Cardiac fibroblast (primary cell): ENCODE data around the gene KL.

Experiments
- DNase-seq, 2 donors: peaks; one replicate each; pipeline versions ENCODE4 v3.0.0 to v3.0.0-alpha.2; 2010; ENCODE audit warnings: low read depth in 2 of 2
- H3K4me3 ChIP-seq, 2 donors: replicated peaks in 1 of 2; 1 replicate in 1 of 2; 2 replicates in 1 of 2; pipeline ENCODE4 v1.5.1; 2011; ENCODE audit warnings: low read depth in 2 of 2, low read length in 2 of 2, mild to moderate bottlenecking in 2 of 2, moderate library complexity in 1 of 2
- TF ChIP-seq, protein P1 (sequence below): IDR thresholded peaks from one replicate; pipeline ENCODE4 v1.5.1; 2011; ENCODE audit warnings: low read depth, mild to moderate bottlenecking, low read length, inconsistent platforms

The KL gene

DNA sequence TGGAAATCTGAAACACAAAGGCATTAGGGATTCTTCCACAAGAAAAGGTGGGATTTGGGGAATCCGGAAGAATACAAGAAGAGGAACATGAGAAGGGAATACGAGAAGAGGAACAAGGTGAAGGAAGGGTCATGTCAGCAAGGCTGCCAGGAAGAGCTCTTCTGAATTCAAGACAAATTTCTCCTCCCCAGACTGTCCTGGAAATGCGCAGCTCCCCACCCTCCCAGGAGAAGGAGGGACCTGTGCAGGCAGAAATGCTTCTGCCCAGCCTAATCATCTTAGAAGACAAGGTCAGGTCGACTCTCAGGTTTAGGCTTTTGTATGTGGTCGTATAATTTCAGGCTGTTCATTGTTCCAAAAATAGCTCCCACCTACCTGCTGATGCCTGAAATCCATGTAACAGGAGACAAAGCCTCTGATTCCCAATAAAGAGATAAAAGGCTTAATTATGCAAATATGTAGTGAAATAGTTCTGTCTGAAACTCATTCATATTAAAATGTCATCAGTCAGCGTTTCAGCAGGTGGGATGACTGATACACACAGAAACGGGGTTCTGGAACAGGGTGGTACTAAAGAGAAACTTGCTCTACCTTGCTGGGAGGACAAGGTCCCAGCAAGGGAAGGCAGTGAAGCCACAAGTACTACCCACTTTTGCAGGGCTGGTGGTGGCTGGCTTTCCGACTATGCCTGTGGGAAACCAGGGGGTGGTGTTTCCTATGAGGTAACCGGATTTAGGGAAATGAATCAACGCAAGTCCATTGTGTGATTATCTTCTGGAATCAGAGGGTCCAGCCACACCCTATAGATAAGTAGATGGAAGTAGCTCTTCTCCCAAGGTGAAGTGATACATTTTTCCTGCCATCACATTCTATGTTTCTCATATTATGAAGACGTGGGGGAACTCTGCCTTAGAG lies 76.1 kb downstream of the KL start:
- DNase-seq, result peak in 1 of 2 donors; percentile 39
- no peak overlapping the region for H3K4me3 ChIP-seq
- TF ChIP-seq, protein P1, sequence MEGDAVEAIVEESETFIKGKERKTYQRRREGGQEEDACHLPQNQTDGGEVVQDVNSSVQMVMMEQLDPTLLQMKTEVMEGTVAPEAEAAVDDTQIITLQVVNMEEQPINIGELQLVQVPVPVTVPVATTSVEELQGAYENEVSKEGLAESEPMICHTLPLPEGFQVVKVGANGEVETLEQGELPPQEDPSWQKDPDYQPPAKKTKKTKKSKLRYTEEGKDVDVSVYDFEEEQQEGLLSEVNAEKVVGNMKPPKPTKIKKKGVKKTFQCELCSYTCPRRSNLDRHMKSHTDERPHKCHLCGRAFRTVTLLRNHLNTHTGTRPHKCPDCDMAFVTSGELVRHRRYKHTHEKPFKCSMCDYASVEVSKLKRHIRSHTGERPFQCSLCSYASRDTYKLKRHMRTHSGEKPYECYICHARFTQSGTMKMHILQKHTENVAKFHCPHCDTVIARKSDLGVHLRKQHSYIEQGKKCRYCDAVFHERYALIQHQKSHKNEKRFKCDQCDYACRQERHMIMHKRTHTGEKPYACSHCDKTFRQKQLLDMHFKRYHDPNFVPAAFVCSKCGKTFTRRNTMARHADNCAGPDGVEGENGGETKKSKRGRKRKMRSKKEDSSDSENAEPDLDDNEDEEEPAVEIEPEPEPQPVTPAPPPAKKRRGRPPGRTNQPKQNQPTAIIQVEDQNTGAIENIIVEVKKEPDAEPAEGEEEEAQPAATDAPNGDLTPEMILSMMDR, result no peak

DNA sequence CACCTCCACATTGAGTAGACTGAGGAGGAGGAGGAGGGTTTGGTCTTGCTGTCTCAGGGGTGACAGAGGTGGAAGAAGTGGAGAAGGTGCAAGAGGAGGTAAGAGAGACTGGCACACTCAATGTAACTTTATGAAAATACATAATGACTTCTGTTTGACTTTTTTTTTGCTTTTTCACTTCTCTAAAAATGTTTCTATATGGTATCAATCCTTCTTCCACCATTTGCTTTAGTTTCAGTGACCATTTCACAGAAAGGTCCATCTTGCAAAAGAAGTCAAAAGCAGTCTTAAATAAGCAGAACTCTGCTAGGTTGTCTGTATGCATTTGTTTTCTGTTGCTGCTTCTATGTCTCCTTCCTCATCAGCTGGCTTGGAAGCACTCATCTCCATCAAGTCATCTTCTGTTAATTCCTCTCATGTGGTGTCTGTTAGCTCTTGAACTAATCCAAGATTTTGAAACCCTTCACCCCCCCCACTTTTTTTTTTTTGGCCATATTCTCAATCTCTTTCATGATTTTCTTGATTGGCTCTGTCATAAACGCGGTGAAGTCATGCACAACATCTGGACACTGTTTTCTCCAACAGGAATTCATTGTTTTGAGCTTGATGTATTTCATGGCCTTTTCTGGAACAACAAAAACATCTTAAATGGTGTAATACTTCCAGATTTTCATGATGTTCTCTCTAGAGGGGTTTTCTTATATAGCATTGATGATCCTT lies 80.8 kb downstream of the KL start:
- no peak for DNase-seq
- TF ChIP-seq, protein P1, result no peak
- H3K4me3 ChIP-seq, result no peak overlapping the region

DNA sequence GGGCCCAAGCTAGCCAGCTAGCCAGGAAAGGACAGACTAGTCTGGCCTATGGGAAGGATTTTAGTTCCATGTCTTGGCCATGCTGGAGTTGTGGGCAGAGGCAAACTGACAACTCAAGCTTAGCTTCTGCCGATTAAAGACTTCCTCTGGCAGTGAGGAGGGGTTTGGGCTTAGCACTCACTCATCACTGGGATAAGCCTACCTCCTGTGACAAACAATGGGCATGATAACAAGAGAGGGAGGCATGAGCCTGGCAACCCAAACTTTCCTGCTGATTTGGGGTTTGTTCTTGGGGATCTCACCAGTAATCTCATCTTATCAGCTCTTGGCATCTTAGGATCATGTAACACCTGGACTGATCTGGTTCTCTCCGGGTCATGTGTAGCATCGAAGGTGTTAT lies 83.6 kb downstream of the KL start:
- TF ChIP-seq, protein P1, result no peak
- DNase-seq, result no peak
- H3K4me3 ChIP-seq, result no peak overlapping the region

DNA sequence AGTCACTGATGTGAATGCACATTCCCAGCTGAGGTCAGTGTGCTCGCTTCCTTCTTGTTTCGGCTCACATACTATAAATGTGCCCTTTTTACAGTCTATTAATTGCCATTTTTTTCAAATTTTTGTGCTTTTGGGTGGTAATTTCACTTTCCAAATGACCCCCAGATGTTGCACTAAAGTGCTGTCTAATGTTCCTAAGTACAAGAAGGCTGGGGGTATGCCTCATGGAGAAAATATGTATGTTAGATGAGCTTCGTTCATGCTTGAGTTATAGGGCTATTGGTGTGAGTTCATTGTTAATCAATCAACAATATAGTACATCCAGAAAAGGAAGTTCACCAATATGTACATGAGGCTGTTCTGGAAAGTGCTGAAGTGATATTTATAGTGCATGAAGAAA lies 84.7 kb downstream of the KL start:
- TF ChIP-seq, protein P1, result no peak
- DNase-seq, result no peak
- H3K4me3 ChIP-seq, result no peak overlapping the region

DNA sequence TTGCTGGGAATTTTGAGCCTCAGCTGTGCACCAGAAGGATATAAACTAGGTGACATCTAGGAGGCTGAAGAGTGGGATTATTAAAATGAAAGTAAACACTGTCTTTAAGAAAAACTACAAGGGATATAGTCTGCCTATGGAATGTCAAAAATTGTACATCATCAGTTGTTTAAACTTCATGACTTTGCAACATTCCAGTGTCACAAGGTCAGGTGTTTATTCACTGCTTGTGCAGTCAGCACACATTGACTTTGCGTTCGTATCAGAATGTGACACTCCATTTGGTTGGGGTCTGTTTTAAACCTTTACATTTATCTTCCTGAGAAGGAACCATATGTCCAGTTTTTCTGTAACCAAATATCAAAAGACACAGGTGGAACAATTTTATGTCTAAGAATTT lies 85.6 kb downstream of the KL start:
- no peak for DNase-seq
- H3K4me3 ChIP-seq, result no peak overlapping the region
- TF ChIP-seq, protein P1, result no peak

DNA sequence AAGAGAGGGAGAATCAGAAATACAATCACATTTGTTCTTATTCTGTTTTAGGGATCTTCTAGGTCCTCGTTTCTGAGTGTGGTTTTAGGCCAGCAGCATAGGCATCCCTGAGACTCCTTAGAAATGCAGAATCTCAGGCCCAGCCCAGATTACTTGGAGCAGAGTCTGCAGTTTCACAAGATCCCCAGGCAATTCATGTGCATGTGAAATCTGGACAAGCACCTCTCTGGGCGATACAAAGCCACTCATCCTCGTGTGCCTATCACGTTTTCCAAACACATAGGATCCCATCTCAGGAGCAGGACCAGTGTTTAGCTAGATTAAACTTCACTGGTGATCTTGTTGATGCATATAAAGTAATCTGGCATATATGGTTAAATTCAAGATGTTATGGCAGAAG lies 87.2 kb downstream of the KL start:
- DNase-seq, result no peak
- TF ChIP-seq, protein P1, result no peak
- H3K4me3 ChIP-seq, result no peak overlapping the region
